ENCODE data around the gene SUGCT.

DNA sequence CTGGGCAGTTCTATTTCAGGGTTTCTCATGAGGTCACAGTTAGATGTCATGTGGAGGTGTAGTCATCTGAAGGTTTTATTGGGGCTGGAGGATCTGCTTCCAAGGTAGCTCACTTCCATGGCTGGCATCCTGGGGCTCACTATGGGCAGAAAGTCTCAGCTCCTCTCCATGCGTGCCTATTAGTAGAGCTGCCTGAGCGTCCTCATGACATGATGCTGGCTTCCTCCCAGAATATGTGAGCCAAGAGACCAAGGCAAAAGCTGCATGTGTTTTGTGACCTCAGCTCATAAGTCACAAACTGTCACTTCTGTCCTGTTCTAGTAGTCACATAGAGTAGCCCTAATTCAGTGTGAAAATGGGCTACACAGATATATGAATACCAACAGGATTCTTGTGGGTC is 524.4 kb downstream of the SUGCT start:
- TF ChIP-seq, protein P1, sequence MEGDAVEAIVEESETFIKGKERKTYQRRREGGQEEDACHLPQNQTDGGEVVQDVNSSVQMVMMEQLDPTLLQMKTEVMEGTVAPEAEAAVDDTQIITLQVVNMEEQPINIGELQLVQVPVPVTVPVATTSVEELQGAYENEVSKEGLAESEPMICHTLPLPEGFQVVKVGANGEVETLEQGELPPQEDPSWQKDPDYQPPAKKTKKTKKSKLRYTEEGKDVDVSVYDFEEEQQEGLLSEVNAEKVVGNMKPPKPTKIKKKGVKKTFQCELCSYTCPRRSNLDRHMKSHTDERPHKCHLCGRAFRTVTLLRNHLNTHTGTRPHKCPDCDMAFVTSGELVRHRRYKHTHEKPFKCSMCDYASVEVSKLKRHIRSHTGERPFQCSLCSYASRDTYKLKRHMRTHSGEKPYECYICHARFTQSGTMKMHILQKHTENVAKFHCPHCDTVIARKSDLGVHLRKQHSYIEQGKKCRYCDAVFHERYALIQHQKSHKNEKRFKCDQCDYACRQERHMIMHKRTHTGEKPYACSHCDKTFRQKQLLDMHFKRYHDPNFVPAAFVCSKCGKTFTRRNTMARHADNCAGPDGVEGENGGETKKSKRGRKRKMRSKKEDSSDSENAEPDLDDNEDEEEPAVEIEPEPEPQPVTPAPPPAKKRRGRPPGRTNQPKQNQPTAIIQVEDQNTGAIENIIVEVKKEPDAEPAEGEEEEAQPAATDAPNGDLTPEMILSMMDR (conservative IDR thresholded peaks at IDR 0.05), result no peak
- no peak for TF ChIP-seq ZFX (IDR thresholded peaks at IDR 0.05)

Measured in C4-2B (cell line).